Measurements from ENCODE around the gene RLF.

- TF ChIP-seq CTCF (IDR thresholded peaks at IDR 0.05) = no peak
- TF ChIP-seq POLR2A (IDR thresholded peaks at IDR 0.05) = no peak
Observed at GRCh38 chr1:40140211-40140973, 20.8 kb upstream of the RLF start.
